GM21367 (cell line): ENCODE measurements around the gene PPP1R13L.
"Not testable (repeated sequence)": the region's sequence is repeated elsewhere in the genome, so short reads cannot be mapped to it uniquely, and the experiment has no call there.

Experiments used
- ATAC-seq: cut with Tn5 transposase; IDR thresholded peaks from one replicate; pipeline ENCODE4 v1.9.1; 2021; ENCODE audit not compliant: unreplicated experiment

Gene PPP1R13L

GRCh38 chr19:45347570-45348366, 57.1 kb downstream of the PPP1R13L start:
- no peak for ATAC-seq

- no peak for ATAC-seq
Measured at GRCh38 chr19:45346449-45346848, 58.4 kb downstream of the PPP1R13L start.

GRCh38 chr19:45345506-45345860, 59.4 kb downstream of the PPP1R13L start:
- ATAC-seq: no peak

- no peak for ATAC-seq
Measured at GRCh38 chr19:45344621-45345505, 60.0 kb downstream of the PPP1R13L start.

- ATAC-seq: no peak
Measured at GRCh38 chr19:45342911-45343310, 62.0 kb downstream of the PPP1R13L start.

- no peak for ATAC-seq
Measured at GRCh38 chr19:45340899-45341453, 63.9 kb downstream of the PPP1R13L start.

GRCh38 chr19:45340232-45340898, 64.5 kb downstream of the PPP1R13L start, which contains the start of gene KLC3:
Gene KLC3, plus strand, starts transcription at chr19:45340750. Its CDS starts 4,792 bp downstream, at chr19:45345542.
- no peak for ATAC-seq

GRCh38 chr19:45339629-45340028, 65.2 kb downstream of the PPP1R13L start:
- no peak for ATAC-seq

GRCh38 chr19:45336696-45337251, 68.1 kb downstream of the PPP1R13L start:
- no peak for ATAC-seq

GRCh38 chr19:45334881-45335280, 70.0 kb downstream of the PPP1R13L start:
- ATAC-seq: not testable (repeated sequence)

GRCh38 chr19:45333609-45334303, 71.1 kb downstream of the PPP1R13L start:
- ATAC-seq: no peak

- no peak for ATAC-seq
Measured at GRCh38 chr19:45331411-45331810, 73.5 kb downstream of the PPP1R13L start.
